GM12873 (cell line): ENCODE data around the gene GDAP1L1.

Experiments used
- TF ChIP-seq, protein P1 (sequence below): IDR thresholded peaks from 2 replicates; pipeline ENCODE4 v1.5.1; 2012; ENCODE audit warnings: low read depth, mild to moderate bottlenecking, moderate library complexity, low read length, control low read depth; ENCODE audit not compliant: insufficient read depth; ENCODE audit errors: missing control alignments

GDAP1L1 gene

DNA sequence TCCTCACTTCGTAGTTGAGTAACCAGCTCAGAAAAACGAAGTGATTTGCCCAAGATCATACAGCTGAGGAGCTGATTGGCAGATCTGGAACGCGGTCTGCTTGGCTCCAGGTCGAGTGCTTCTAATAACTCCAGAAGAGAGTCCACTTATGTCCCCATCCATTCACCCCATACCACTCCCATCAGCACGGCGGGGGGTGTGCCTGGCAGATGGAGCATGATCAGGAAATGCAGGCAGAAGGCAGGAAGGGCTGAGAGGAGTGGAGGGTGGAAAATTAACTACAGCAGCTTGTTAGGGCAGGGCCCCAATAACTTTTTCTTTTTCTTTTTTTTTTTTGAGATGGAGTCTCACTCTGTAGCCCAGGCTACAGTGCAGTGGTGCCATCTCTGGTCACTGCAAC, 48.9 kb downstream of the GDAP1L1 start:
- TF ChIP-seq, protein P1, sequence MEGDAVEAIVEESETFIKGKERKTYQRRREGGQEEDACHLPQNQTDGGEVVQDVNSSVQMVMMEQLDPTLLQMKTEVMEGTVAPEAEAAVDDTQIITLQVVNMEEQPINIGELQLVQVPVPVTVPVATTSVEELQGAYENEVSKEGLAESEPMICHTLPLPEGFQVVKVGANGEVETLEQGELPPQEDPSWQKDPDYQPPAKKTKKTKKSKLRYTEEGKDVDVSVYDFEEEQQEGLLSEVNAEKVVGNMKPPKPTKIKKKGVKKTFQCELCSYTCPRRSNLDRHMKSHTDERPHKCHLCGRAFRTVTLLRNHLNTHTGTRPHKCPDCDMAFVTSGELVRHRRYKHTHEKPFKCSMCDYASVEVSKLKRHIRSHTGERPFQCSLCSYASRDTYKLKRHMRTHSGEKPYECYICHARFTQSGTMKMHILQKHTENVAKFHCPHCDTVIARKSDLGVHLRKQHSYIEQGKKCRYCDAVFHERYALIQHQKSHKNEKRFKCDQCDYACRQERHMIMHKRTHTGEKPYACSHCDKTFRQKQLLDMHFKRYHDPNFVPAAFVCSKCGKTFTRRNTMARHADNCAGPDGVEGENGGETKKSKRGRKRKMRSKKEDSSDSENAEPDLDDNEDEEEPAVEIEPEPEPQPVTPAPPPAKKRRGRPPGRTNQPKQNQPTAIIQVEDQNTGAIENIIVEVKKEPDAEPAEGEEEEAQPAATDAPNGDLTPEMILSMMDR: no peak

DNA sequence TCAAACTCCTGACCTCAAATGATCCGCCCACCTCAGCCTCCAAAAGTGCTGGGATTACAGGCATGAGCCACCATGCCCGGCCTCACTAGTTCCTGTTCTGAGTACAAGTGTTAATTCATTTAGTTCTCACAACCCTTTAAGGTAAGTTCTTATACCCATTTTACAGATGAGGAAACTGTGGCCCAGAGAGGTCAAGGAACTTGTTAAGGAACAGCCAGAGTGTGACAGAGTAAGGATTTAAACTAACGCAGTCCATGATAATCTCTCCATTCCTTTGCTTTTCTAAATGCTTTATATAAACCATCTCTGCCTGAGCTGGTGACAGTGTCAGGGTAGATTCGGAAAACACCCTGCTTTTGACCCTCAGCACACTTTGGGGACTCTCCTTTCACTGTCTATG, 50.6 kb downstream of the GDAP1L1 start:
- TF ChIP-seq, protein P1: no peak

GRCh38 chr20:44301285-44301684, 54.2 kb downstream of the GDAP1L1 start:
- TF ChIP-seq, protein P1: no peak

DNA sequence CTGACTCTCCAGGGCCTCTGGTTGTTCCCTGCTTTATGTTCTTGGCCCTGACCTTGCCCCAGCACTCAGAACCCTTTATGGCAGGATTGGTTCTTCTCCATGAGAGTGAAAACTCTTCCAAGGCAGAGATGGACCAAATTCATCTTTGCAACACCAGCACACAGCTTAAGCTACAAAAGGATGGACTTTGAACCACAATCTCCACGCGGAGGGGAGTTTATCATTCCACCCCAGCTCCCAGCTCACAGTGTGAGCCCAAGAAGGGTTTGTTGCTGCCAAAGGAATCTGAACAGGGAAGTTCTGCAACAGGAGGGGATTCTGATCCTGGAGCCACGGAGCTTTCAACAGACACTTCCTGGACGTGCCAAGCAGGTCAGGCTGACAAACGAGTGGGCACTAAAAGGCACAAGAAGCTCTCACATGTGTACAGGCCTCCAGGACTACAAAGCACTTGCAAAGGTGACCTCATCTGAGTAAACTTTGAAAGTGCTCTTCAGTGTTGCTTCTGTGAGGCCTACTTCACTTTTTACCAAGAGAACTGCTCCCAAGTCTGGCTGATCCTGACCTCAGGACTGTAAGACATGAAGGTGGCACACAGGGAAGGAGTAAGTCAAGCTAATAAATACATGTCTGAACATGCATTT, 55.0 kb downstream of the GDAP1L1 start:
- TF ChIP-seq, protein P1: no peak

GRCh38 chr20:44302736-44303135, 55.6 kb downstream of the GDAP1L1 start:
- TF ChIP-seq, protein P1: no peak

DNA sequence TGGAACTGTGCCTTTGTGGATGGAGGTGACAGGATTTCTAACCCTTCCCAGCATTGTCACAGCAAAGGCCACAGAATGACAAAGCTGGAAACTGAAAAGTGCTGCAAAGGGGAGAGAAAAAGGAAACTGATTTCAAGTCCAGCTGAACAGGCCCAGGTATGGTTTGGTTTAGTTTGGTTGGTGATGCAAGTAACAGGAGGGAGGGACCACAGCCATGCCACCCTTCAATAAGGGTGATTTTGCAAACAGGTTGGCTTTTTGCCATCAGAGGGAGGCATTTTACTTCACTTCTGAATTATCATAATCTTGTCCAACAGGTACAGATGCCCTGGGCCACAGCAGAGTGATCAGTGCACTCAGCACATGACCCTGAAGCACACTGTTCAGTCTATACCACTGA, 57.3 kb downstream of the GDAP1L1 start:
- TF ChIP-seq, protein P1: no peak

DNA sequence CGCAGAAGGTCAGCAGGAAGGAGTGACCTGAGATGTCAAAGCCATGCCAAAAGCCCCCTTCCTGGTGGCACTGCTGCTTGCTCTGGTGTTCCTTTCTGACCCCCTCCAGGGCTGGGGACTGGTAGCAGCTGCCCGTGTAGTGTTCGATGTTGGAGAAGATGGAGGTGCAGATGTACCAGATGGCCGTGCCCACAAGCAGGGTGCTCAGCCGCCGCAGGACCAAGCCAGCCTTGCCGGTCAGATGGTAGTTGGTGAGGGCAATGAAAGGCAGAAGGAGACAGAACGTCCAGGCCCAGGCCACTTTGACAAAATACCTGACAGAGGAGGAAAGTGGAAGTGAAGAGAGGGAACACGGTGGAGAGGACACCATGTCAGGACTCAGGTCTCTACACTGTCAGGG, 59.8 kb downstream of the GDAP1L1 start:
- TF ChIP-seq, protein P1: no peak
